Activated CD4-positive, alpha-beta T cell treated with anti-CD3 and anti-CD28 coated beads, Interleukin-2, amount 10 ng/mL, durations not matched to agents 24 days and 14 days (primary cell): Measurements from ENCODE around the gene PYGB. TPM values are rescaled to one million over a fixed set of nuclear protein-coding genes. Genes with fewer than 3 reads are reported as not detected.

ENCODE experiments used
- DNase-seq: peaks from one replicate; pipeline ENCODE4 v3.0.0; 2022
- H3K27ac Mint-ChIP-seq: one replicate; pipeline ENCODE4 v1.8.0; 2022; ENCODE audit warnings: mild to moderate bottlenecking, mixed read lengths
- H3K27me3 Mint-ChIP-seq: one replicate; pipeline ENCODE4 v1.8.0; 2022; ENCODE audit warnings: mixed read lengths
- H3K36me3 Mint-ChIP-seq: one replicate; pipeline ENCODE4 v1.8.0; 2022; ENCODE audit warnings: low read depth, mild to moderate bottlenecking, mixed read lengths
- H3K4me1 Mint-ChIP-seq: one replicate; pipeline ENCODE4 v1.8.0; 2021; ENCODE audit warnings: mixed read lengths
- H3K4me3 Mint-ChIP-seq: one replicate; pipeline ENCODE4 v1.8.0; 2022; ENCODE audit warnings: mild to moderate bottlenecking, moderate library complexity, mixed read lengths
- H3K9me3 Mint-ChIP-seq: one replicate; pipeline ENCODE4 v1.8.0; 2021; ENCODE audit warnings: mixed read lengths
- intact Hi-C: fragments of 100-400 bp; cut with micrococcal nuclease; formaldehyde crosslinking; loops from one replicate; pipeline ENCODE4 v1.15.1; 2023
- total RNA-seq: library from RNA; stranded (reverse); gene quantifications from 2 replicates; pipeline ENCODE4 v1.2.3, GENCODE V29; 2022

Gene PYGB
- total RNA-seq, 1 donor from 2014 or later, result 36.6 TPM

DNA sequence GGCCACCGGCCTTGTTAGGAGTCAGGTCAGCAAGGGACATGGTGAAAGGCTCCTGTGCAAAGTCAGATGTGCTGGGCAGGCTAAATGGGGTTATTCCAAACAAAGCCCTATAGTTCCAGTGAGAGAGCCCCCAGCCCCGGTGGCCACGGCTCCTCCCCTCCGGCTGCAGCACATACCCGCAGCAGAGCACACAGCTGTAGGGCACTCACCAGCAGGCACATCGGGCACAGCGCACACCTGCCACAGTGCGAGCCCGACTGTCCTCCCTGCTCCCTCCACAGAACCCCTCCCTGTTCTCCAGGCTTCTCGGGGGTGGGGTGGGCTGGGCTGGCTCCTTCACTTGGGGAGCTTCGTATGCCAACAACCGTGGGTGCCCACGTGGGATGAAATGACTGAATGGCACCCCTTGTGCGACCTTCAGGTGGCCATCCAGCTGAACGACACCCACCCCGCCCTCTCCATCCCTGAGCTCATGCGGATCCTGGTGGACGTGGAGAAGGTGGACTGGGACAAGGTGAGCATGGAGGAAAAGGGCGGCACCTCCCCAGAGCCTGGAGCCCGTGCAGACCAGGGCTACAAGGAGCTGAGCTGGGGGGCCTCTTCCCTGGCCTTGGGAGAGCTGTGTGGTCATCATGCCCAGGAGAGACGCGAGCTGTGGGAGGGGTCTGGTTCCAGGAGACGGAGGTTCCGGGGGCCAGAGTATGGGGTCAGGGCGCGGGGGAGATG is 30.9 kb downstream of the PYGB start:
- no peaks in the 10 kb centered on the region for H3K27me3 Mint-ChIP-seq
- intact Hi-C loops, result no loop called here
- no peaks in the 10 kb centered on the region for H3K9me3 Mint-ChIP-seq
- no peak for DNase-seq
- no peaks in the 10 kb centered on the region for H3K4me1 Mint-ChIP-seq
- no peak overlapping the region for H3K4me3 Mint-ChIP-seq
- H3K27ac Mint-ChIP-seq, result no peak overlapping the region
- H3K36me3 Mint-ChIP-seq, result peaks cover 12% of the 10 kb centered on the region

DNA sequence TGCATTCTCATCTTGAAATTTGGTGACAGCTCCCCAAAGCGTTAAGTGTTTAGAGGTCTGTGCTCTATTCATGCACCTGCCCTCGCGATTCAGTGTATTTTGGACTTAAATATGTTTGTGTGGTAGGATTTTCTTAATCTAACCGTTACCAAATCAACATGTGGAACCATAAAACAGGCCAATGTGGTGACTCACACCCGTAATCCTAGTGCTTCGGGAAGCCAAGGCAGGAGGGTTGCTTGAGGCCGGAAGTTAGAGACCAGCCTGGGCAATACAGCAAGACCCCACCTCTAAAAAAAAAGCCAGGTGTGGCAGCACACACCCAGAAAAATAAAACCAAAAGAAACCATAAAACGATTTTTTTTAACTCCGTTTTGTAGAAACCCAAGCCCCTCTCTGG is 31.5 kb downstream of the PYGB start:
- H3K4me1 Mint-ChIP-seq, result no peaks in the 10 kb centered on the region
- no peak for DNase-seq
- peaks cover 8% of the 10 kb centered on the region for H3K36me3 Mint-ChIP-seq
- H3K27ac Mint-ChIP-seq, result no peak overlapping the region
- intact Hi-C loops, result no loop called here
- no peaks in the 10 kb centered on the region for H3K27me3 Mint-ChIP-seq
- no peaks in the 10 kb centered on the region for H3K9me3 Mint-ChIP-seq
- H3K4me3 Mint-ChIP-seq, result no peak overlapping the region

DNA sequence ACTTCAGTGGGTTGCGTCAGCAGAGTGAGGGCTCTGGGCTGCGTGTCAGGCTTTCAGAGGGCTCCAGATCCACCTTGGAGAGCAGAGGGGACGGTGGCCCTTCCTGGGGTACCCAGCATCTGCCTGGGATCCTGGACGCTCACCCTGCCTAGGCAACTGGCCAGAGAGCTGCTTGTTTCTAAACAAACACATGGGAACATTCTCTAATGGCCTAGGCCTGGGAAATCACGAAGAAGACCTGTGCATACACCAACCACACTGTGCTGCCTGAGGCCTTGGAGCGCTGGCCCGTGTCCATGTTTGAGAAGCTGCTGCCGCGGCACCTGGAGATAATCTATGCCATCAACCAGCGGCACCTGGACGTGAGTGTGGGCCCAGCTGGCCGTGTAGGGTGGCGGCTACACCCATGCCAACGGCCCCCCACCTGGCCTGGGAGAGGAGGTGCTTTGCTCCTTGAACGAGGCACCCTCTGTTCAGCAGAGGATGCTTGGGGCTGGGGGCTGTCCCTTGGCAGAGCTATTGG is 32.2 kb downstream of the PYGB start:
- Mint-ChIP-seq H3K27me3 (no peaks in the 10 kb centered on the region), H3K9me3 (no peaks in the 10 kb centered on the region), H3K27ac (no peak overlapping the region), H3K4me1 (no peaks in the 10 kb centered on the region), H3K36me3 (peaks cover 7% of the 10 kb centered on the region), H3K4me3 (no peak overlapping the region)
- no peak for DNase-seq
- intact Hi-C loops, result no loop called here

DNA sequence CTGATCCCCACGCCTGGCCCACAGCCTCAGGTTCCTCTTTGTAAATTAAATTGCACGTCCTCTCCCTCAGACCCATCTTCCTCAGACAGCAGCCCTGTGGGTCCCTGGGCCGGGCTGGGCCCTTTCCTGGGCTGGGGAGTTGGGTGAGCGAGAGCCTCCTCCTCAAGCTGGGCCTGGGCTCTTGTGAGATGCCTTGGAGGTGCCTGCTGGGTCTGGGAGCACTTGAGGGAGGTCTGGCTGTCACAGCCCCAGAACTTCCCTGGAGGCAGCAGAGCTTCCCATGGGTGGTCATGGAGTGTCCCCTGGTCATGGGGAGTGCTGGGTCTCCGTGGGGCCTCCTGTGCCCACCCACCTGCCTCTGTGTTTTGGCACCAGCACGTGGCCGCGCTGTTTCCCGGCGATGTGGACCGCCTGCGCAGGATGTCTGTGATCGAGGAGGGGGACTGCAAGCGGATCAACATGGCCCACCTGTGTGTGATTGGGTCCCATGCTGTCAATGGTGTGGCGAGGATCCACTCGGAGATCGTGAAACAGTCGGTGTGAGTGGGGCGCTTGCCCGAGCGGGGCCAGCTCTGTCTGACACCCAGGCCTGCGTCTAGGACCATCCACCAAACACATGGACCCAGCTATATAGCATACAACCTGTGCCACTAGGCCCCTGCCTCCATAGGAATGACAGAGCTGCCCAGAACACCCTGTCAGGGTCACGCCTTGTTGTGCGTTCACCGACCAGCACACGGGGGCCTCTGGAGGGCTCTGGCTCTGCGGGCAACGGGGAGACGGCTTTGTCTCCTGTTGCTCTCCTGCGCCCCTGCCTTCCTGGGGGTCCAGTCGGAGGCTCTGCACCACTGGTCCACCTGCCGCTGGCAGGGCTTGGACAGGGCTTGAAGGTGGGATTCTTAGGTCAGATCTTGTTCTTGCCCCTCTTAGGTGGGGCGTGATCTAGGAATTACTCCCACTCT is 33.0 kb downstream of the PYGB start:
- H3K4me3 Mint-ChIP-seq, result no peak overlapping the region
- H3K36me3 Mint-ChIP-seq, result peaks cover 14% of the 10 kb centered on the region
- DNase-seq, result no peak
- intact Hi-C loops, result no loop called here
- no peaks in the 10 kb centered on the region for H3K9me3 Mint-ChIP-seq
- H3K27me3 Mint-ChIP-seq, result no peaks in the 10 kb centered on the region
- H3K27ac Mint-ChIP-seq, result no peak overlapping the region
- no peaks in the 10 kb centered on the region for H3K4me1 Mint-ChIP-seq

DNA sequence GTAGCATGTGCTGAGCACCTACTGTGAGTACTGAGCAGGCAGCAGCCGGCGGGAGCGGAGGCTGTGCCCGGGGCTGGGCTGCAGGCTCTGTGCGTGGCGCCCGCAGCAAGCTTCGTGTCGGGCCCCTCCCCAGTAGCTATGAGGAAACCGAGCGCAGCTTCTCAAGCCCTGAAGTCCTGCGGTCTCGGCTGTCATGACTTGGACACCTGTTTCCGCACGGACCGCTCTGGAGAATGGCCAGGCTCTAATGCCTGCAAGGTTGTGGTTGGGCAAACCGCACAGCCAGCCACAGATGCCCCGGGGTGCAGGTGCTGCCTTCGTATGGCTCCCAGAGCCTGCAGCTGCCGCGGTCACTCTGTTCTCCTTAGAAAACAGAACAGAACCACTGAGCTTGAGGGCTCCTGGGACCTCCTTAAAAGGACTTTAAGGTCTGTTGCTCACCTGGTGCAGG is 33.7 kb downstream of the PYGB start:
- no peak for DNase-seq
- Mint-ChIP-seq H3K36me3 (peaks cover 16% of the 10 kb centered on the region), H3K4me3 (no peak overlapping the region), H3K27ac (no peak overlapping the region), H3K4me1 (no peaks in the 10 kb centered on the region), H3K9me3 (no peaks in the 10 kb centered on the region), H3K27me3 (no peaks in the 10 kb centered on the region)
- intact Hi-C loops, result no loop called here

DNA sequence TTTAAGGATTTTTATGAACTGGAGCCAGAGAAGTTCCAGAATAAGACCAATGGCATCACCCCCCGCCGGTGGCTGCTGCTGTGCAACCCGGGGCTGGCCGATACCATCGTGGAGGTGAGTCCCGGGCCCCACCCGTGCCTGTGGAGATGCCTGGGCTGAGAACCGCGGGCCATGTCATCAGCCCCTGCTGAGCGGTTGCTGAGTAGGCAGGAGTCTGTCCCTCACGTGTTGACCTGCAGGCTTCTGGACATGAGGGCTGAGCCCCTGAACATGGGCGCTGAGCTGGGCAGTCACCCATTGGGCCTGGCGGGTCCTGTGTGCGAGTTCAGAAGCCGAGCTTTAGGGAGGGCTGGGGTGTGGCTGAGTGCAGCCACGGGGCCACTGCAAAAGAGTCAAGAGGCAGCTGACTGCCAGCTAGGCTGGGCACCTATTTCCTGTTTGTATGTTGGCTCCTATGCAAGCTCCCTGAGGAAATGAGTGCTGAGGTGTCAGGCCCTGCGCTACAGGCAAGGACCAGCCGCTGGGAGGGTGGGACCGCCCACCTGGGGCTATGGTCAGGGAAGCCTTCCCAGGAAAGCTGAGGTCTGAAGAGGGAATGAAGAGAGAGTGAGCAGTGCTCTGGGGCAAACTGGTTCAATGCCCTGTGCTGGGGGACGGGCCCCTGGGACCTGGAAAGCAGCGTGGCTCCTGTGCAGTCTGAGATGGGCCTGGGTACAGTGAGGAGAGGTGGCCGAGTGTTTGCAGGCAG is 34.3 kb downstream of the PYGB start:
- Mint-ChIP-seq H3K36me3 (peaks cover 21% of the 10 kb centered on the region), H3K27ac (no peak overlapping the region)
- no peak for DNase-seq

DNA sequence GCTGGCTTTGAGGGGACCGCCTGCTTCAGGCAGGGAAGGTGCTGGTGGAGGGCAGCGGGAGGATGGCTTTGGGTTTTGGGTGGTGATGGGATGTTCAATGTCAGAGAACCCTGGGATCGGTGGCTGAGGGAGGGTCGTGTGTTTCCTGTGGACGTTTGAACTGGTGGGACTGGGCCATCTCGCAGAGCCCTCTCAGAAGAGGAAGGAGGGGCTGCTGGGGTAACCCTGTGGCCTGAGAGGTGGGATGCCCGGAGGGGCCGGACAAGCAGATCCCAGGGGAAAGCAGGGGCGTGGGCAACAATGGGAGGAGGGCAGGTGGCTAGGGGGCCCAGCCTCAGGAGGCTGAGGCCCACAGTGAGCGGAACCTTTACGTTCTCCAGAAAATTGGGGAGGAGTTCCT is 34.9 kb downstream of the PYGB start:
- Mint-ChIP-seq H3K36me3 (peaks cover 22% of the 10 kb centered on the region), H3K27ac (no peak overlapping the region), H3K4me3 (no peak overlapping the region), H3K27me3 (no peaks in the 10 kb centered on the region), H3K4me1 (no peaks in the 10 kb centered on the region), H3K9me3 (no peaks in the 10 kb centered on the region)
- intact Hi-C loops, result no loop called here
- DNase-seq, result no peak

More for the DNA sequence above, 34.3 kb downstream of the PYGB start:
- intact Hi-C loops, result no loop called here
- no peaks in the 10 kb centered on the region for H3K9me3 Mint-ChIP-seq
- H3K4me3 Mint-ChIP-seq, result no peak overlapping the region
- no peaks in the 10 kb centered on the region for H3K4me1 Mint-ChIP-seq
- no peaks in the 10 kb centered on the region for H3K27me3 Mint-ChIP-seq

DNA sequence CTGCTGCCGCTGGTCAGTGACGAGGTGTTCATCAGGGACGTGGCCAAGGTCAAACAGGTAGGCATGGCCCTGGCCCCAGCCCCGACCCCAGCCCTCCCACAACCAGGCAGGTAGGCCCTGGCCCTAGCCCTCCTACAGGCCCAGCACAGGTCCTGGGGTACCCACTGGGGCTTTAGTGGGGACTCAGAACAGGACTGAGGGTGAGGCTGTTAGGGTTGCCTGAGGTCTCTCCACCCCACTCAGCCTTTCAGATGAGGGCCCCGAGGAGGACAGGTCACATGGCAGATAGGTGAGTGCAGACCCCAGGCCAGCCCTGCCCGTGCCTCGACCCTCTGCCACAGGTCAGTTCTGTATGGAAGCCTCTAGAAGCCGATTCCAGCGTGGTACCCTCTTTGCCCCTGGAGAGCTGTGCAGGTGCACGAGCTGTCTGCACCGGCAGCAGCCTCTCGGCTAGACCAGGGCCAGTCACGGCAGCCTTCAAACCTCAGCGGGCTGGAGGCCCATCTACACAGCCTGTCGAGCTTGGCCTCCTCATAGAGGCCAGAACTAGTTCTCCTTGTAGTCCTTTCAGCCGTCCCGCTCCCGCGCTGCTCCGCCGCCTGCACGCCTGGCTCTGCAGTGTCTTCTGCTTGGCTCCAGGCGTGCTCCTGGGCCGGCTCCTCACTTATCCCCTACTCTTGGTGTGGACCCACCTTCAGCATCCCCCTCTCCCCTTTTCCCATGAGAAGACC is 35.5 kb downstream of the PYGB start:
- intact Hi-C loops, result no loop called here
- Mint-ChIP-seq H3K27me3 (no peaks in the 10 kb centered on the region), H3K36me3 (peaks cover 24% of the 10 kb centered on the region), H3K27ac (no peak overlapping the region), H3K4me3 (no peak overlapping the region), H3K4me1 (no peaks in the 10 kb centered on the region), H3K9me3 (no peaks in the 10 kb centered on the region)
- DNase-seq, result no peak

DNA sequence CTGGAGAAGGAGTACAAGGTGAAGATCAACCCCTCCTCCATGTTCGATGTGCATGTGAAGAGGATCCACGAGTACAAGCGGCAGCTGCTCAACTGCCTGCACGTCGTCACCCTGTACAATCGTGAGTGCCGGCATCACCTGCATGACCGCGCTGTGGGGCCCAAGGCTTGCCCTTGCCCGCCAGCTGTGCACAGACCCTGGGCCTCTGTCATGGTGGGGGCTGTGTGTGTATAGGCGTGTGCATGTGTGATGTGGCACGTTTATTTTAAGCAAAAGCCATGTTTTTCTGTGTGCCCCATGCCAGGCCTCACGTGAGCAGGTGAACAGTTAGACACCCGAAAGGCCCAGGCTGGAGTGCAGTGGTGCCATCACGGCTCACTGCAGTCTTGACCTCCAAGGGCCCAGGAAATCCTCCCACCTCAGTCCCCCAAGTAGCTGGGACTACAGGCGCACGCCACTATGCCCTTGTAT is 36.3 kb downstream of the PYGB start:
- Mint-ChIP-seq H3K9me3 (no peaks in the 10 kb centered on the region), H3K27ac (no peak overlapping the region), H3K4me1 (no peaks in the 10 kb centered on the region), H3K36me3 (peaks cover 26% of the 10 kb centered on the region), H3K27me3 (no peaks in the 10 kb centered on the region), H3K4me3 (no peak overlapping the region)
- intact Hi-C loops, result no loop called here
- no peak for DNase-seq

DNA sequence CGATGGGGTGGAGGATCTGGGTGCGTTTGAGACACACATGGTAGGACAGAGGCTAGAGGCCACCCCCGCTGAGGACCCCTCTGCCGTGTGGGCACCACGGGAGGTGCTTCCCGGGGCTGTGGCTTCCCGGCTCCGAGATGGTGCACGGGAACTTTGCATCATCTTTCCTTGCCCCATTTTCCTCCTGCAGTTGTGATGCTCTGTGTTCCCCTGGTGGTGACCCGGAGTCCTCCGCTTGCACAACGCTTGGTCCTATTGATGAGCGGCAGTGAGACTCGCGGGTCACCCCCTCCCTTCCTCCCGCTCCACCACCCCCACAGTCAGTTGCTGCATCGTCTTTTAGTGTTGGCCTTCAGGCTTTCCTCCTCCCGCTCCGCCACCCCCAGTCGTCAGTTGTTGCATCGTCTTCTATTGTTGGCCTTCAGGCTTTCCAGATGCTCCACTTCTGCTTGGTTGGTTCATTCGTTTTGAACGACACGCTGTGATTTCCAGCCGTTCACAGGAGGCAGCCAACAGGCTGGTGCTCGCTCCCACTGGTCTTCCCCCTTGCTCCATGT is 37.3 kb downstream of the PYGB start:
- intact Hi-C loops, result no loop called here
- DNase-seq, result no peak

DNA sequence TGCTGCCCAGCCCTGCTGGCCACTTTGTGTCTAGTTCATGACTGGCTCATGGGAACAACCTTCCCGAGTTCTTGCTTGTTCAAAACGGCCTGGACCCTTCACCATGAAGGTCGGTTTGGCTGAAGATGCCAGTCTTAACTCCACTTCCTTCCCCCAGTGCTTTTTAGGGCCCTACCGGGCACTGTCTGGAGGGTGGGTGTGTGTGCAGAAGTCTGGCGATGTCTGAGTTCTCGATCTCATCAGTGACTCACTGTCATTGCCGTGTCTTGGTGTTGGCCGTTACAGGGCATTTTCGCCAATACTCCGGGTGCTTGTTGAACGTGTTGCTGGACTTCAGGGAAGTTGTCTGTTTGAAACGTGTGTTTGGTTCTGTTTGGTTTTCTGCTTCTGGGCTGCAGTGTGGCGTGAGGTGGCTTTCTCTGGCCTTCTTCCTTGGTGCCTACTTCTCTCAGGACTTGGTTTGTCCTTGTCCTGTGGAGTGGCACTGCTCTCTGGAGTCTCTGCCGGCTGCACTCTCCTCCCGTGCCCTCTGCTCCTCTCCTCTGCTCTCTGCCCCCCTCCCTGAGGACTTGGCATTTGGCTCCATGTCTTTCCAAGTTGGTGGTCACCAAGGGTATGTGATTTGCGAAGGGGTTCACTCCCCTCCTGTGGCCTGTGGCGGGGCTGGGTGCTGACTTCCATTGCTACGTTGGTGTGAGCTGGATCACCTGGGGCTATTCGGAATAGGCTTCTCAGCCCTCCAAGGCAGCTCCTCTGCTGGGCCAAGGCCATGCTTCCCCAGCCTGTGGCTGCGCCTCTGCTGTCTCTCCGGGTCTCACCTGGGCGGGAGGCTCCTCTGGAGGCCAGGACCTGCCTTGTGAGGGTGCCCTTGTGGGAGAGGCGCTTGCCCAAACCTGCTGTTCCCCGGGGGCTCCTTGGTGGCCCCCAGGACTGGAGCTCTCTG is 38.2 kb downstream of the PYGB start:
- H3K4me1 Mint-ChIP-seq, result no peaks in the 10 kb centered on the region
- H3K27me3 Mint-ChIP-seq, result no peaks in the 10 kb centered on the region
- H3K27ac Mint-ChIP-seq, result no peak overlapping the region
- DNase-seq, result no peak
- H3K36me3 Mint-ChIP-seq, result peaks cover 28% of the 10 kb centered on the region
- H3K9me3 Mint-ChIP-seq, result no peaks in the 10 kb centered on the region
- intact Hi-C loops, result no loop called here
- H3K4me3 Mint-ChIP-seq, result no peak overlapping the region

More for the DNA sequence above, 37.3 kb downstream of the PYGB start:
- no peak overlapping the region for H3K27ac Mint-ChIP-seq
- H3K4me1 Mint-ChIP-seq, result no peaks in the 10 kb centered on the region
- H3K36me3 Mint-ChIP-seq, result peaks cover 30% of the 10 kb centered on the region
- no peaks in the 10 kb centered on the region for H3K9me3 Mint-ChIP-seq
- no peaks in the 10 kb centered on the region for H3K27me3 Mint-ChIP-seq
- no peak overlapping the region for H3K4me3 Mint-ChIP-seq

DNA sequence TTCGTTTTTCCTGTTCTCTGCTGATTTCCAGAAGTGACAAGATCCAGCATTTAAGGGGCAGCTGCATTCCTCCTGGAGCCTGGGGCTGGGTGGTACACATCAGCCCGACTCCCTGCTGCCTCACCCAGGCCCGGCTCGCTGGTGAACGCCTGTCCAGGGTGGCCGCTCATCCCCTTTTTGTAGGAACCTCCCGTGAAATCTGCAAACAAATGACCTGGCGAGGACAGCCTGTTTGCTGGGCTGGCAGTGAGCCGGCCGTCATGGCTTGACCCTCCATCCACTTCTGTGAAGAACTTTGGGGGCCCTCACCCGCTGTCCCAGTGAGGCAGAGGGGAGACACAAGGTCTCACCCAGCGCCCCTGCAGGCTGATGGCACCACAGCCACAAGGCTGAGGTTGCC is 39.0 kb downstream of the PYGB start:
- Mint-ChIP-seq H3K4me1 (no peaks in the 10 kb centered on the region), H3K27ac (no peak overlapping the region), H3K36me3 (peaks cover 31% of the 10 kb centered on the region), H3K4me3 (no peak overlapping the region), H3K9me3 (no peaks in the 10 kb centered on the region), H3K27me3 (no peaks in the 10 kb centered on the region)
- intact Hi-C loops, result no loop called here
- DNase-seq, result no peak
